Duodenal mucosa (tissue), 2 donors: Measurements from ENCODE around the gene ZNF563.

Experiments used
- H3K27ac ChIP-seq: one replicate; pipeline ENCODE4 v1.7.0; 2013; ENCODE audit warnings: low read depth, low read length
- H3K27me3 ChIP-seq, 2 donors: one replicate each; pipeline ENCODE4 v1.7.0; 2013; ENCODE audit warnings: low read length in 2 of 2, control low read depth in 1 of 2; ENCODE audit not compliant: insufficient read depth in 2 of 2, control insufficient read depth in 1 of 2
- H3K36me3 ChIP-seq, 2 donors: one replicate each; pipeline ENCODE4 v1.7.0; 2013; ENCODE audit warnings: low read length in 2 of 2, control low read depth in 1 of 2; ENCODE audit not compliant: insufficient read depth in 2 of 2, control insufficient read depth in 1 of 2
- H3K4me1 ChIP-seq, 2 donors: one replicate each; pipeline ENCODE4 v1.7.0; 2013; ENCODE audit warnings: low read length in 2 of 2, control low read depth in 1 of 2; ENCODE audit not compliant: insufficient read depth in 2 of 2, control insufficient read depth in 1 of 2
- H3K4me3 ChIP-seq, 2 donors: one replicate each; pipeline ENCODE4 v1.7.0; 2013; ENCODE audit warnings: low read length in 2 of 2, low read depth in 1 of 2
- H3K9ac ChIP-seq, 2 donors: one replicate each; pipeline ENCODE4 v1.7.0; 2013; ENCODE audit warnings: low read length in 2 of 2, low read depth in 1 of 2
- H3K9me3 ChIP-seq, 2 donors: one replicate each; pipeline ENCODE4 v1.7.0; 2013; ENCODE audit warnings: low read length in 2 of 2, control low read depth in 1 of 2; ENCODE audit not compliant: control insufficient read depth in 1 of 2

The ZNF563 gene

GRCh38 chr19:12294249-12295158, 38.9 kb downstream of the ZNF563 start, which contains the start of gene ZNF44:
ZNF44 (minus strand) TSS chr19:12294883; CDS start chr19:12294694, 189 bp downstream.
- Histone ChIP-seq H3K4me3 (peak within 1 kb of the TSS; percentile 93 to 94), H3K27ac (peak within 1 kb of the TSS; percentile 97), H3K9ac (peak within 1 kb of the TSS; percentile 88 to 92), H3K27me3 (no peaks in the 10 kb centered on the region), H3K9me3 (no peaks in the 10 kb centered on the region), H3K4me1 (peaks cover 10 to 15% of the 10 kb centered on the region in 2 donors), H3K36me3 (peaks cover 0 to 6% of the 10 kb centered on the region in 2 donors)

GRCh38 chr19:12293777-12294248, 39.6 kb downstream of the ZNF563 start:
- peaks cover 10 to 15% of the 10 kb centered on the region in 2 donors for H3K4me1 ChIP-seq

DNA sequence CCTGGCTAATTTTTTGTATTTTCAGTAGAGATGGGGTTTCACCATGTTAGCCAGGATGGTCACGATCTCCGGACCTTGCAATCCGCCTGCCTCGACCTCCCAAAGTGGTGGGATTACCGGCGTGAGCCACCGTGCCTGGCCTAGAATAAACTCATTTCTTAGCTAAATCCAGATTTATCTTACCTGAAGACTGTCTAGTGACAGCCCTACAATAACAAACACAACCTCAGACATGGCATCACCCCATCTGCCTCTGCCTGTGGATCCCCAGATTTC, 43.7 kb downstream of the ZNF563 start:
- H3K27ac ChIP-seq: no peak overlapping the region

More at GRCh38 chr19:12293777-12294248, 39.6 kb downstream of the ZNF563 start:
- Histone ChIP-seq H3K36me3 (peaks cover 0 to 6% of the 10 kb centered on the region in 2 donors), H3K9me3 (no peaks in the 10 kb centered on the region), H3K27me3 (no peaks in the 10 kb centered on the region), H3K27ac (peak overlapping the region; percentile 97), H3K9ac (peak overlapping the region; percentile 88 to 92), H3K4me3 (peak overlapping the region; percentile 93 to 94)

DNA sequence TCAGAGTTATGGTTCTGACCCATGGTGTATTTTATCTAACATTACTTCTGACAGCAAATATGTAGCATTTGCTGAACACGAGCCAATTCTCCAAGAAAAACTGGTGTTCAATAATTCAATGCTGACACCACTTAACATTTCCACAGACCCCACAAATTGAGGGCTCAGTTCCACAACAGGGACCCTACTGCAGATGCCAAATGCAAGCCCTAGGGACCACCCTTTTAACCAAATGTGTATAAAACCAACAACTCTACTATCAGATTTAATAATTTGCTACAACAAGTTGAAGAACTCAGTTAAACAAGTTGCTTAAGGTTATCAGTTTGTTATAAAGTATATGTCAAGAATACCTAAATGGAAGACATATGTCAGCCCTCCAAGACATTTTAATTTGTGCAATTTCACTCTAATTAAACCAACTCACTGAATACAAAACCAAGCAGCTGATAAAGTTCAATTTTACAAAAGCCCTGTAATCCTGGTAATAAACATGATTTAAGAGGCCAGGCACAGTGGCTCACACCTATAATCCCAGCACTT, 45.4 kb downstream of the ZNF563 start:
- peaks cover under 1 to 2% of the 10 kb centered on the region in 2 donors for H3K4me1 ChIP-seq
- H3K4me3 ChIP-seq: no peak overlapping the region
- peaks cover 6% of the 10 kb centered on the region in 2 donors for H3K9me3 ChIP-seq
- no peaks in the 10 kb centered on the region for H3K27me3 ChIP-seq
- H3K36me3 ChIP-seq: peaks cover 8 to 20% of the 10 kb centered on the region in 2 donors
- no peak overlapping the region for H3K27ac ChIP-seq
- no peak overlapping the region for H3K9ac ChIP-seq

More for the DNA sequence above, 43.7 kb downstream of the ZNF563 start:
- Histone ChIP-seq H3K9me3 (peaks cover 4 to 6% of the 10 kb centered on the region in 2 donors), H3K27me3 (no peaks in the 10 kb centered on the region), H3K4me1 (peaks cover 6 to 10% of the 10 kb centered on the region in 2 donors), H3K9ac (no peak overlapping the region), H3K4me3 (no peak overlapping the region), H3K36me3 (peaks cover under 1 to 14% of the 10 kb centered on the region in 2 donors)

- Histone ChIP-seq H3K4me3 (no peak overlapping the region), H3K9me3 (peaks cover 16 to 26% of the 10 kb centered on the region in 2 donors), H3K9ac (no peak overlapping the region), H3K36me3 (peaks cover 12 to 14% of the 10 kb centered on the region in 2 donors), H3K4me1 (no peaks in the 10 kb centered on the region), H3K27me3 (no peaks in the 10 kb centered on the region), H3K27ac (no peak overlapping the region)
Measured at GRCh38 chr19:12284631-12285030, 48.8 kb downstream of the ZNF563 start.

GRCh38 chr19:12284226-12284625, 49.2 kb downstream of the ZNF563 start:
- H3K4me1 ChIP-seq: no peaks in the 10 kb centered on the region
- H3K36me3 ChIP-seq: peaks cover 12 to 14% of the 10 kb centered on the region in 2 donors
- no peak overlapping the region for H3K9ac ChIP-seq
- no peak overlapping the region for H3K4me3 ChIP-seq
- H3K9me3 ChIP-seq: peaks cover 16 to 30% of the 10 kb centered on the region in 2 donors
- no peaks in the 10 kb centered on the region for H3K27me3 ChIP-seq
- H3K27ac ChIP-seq: no peak overlapping the region

DNA sequence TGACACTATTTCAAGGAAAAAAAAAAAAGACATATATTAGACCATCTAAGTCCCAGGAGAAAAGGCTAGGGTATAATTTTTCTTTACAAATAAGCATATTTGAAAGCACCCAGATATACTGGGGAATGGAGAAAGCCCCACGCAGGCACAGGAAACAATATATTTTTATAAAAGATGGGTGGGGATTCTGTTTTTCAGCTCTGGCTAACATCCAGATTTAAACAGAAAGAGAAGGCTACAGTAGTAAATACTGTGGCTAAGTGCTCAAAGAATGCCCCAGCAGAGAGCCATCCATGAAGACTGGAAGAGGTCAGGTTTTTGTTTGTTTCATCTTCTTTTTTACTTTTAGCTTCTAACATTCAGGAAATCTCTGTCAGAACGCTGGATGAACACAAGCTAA, 54.7 kb downstream of the ZNF563 start:
- Histone ChIP-seq H3K4me1 (no peaks in the 10 kb centered on the region), H3K27ac (no peak overlapping the region), H3K9ac (no peak overlapping the region), H3K9me3 (peaks cover 52 to 66% of the 10 kb centered on the region in 2 donors), H3K36me3 (peaks cover 28 to 39% of the 10 kb centered on the region in 2 donors), H3K4me3 (no peak overlapping the region), H3K27me3 (no peaks in the 10 kb centered on the region)

DNA sequence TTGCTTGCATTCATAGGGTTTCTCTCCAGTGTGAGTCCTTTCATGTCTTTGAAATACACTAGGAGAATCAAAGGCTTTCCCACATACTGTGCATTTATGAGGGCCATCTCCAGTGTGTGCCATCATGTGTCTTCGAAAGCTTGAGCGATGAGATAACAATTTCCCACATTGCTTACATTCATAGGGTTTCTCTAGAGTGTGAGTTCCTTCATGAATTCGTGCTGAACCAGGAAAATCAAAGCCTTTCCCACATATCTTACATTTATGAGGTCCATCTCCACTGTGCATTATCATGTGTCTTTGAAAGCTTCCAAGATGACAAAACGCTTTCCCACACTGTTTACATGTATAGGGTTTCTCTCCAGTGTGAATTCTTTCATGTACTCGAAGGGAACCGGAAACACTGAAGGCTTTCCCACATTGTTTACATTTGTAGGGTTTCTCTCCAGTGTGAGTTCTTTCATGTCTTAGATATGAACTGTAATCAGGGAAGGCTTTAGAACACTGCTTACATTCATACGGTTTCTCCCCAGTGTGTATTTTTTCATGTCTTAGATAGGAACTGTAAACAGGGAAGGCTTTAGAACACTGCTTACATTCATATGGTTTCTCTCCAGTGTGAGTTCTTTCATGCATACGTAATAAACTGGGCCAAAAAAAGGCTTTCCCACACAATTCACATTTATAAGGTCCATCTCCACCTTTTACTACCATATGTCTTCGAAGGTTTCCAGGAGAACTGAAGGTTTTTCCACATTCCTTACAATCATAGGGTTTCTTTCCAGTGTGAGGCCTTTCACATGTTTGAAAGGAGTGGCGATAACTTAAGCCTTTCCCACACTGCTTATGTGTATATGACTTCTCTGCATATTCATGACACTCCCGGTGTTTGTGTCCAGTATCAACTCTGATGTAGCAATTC, 60.2 kb downstream of the ZNF563 start:
- Histone ChIP-seq H3K27ac (no peak overlapping the region), H3K9me3 (peaks cover 80 to 82% of the 10 kb centered on the region in 2 donors), H3K36me3 (peaks cover 54 to 68% of the 10 kb centered on the region in 2 donors), H3K9ac (no peak overlapping the region), H3K27me3 (no peaks in the 10 kb centered on the region), H3K4me1 (no peaks in the 10 kb centered on the region), H3K4me3 (peak overlapping the region; percentile 28 to 42)

GRCh38 chr19:12272386-12272785, 61.0 kb downstream of the ZNF563 start:
- no peaks in the 10 kb centered on the region for H3K4me1 ChIP-seq
- no peak overlapping the region for H3K27ac ChIP-seq
- H3K9ac ChIP-seq: no peak overlapping the region
- peaks cover 48 to 63% of the 10 kb centered on the region in 2 donors for H3K36me3 ChIP-seq
- no peaks in the 10 kb centered on the region for H3K27me3 ChIP-seq
- peak overlapping the region; percentile 28 to 42 for H3K4me3 ChIP-seq
- peaks cover 75 to 78% of the 10 kb centered on the region in 2 donors for H3K9me3 ChIP-seq
